Smooth muscle cell of the brain vasculature (primary cell): ENCODE results near the gene SLC36A3.
"Not testable (repeated sequence)": the region's sequence is repeated elsewhere in the genome, so short reads cannot be mapped to it uniquely, and the experiment has no call there.

ENCODE experiments used
- DNase-seq: peaks from one replicate; pipeline ENCODE4 v3.0.0-alpha.2; 2012; ENCODE audit warnings: low read depth, low spot score

The SLC36A3 gene

DNA sequence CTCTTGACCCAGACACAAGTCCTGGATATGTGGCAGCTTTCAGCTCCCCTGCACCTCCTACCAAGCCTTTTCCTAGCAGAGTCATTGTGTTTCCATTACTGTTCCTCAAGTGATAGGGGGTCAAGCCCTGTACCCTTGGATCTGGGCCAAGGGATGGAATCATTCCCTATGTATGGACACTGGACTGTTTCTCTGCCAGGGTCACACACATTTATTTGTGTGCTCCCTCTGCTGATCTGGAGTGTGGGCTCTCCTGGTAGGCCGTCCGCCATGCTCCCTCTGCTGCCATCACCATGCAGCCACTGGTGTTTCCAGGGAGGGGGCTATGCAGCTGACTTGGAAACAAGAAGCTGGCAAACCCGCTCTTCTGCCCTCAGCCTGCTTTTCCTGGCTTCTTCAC, 41.0 kb downstream of the SLC36A3 start:
- DNase-seq = no peak

DNA sequence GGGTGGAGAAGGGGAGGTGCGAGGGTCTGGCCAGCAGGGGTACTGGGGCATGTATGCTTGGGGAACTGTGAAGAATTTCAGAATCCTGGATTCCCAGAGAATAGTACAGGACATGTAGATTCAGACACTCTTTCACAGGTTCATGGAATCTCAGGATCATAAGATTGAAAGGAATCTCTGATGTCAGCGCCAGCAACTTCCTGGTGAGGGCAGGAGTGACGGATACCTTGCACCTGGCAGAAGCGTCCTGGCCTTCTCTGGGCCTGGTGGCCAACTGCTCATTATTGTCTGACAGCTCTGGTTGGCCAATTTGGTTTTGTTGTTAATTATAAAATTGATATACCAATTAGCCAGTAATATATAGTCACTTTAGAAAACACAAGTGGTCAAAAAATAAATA, 43.6 kb downstream of the SLC36A3 start:
- no peak for DNase-seq

DNA sequence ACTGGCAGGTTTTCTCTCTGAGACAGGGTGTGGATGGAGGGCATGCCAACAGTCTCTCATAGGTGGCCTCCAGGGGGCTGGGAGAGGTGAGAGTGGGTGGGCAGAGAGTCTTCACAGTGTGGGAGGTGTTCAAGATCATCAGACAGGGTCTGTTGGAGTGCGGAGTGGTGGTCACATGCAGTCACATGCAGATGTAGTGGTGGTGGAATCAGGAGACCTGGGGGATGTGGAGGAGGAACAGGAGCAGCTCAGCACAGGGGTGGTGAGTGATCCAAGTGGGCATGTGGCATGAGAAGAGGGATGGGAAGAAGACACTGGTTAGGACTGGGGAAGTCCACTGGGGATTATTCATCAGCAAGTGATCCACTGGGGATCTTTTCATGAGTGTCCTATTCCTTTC, 44.8 kb downstream of the SLC36A3 start:
- DNase-seq = no peak

DNA sequence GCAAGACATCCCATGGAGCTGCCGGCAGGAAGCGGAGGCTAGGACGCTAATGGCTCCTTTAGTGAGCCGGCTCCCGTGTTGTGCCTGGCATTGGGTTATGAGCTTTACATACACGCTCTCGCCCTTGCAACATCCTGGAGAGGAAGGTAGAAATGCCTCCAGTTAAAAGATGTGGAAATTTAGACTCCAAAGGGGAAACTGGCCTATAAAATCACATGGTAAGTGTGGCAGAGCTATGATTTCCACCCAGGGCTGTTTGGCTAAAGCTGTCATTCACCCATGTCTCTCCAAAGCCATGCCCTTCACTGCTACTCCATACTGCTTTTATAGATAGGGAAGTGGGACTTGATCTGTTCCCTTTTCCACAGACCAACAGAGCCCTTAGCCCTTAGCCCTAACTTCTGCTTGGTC, 45.4 kb downstream of the SLC36A3 start:
- no peak for DNase-seq

DNA sequence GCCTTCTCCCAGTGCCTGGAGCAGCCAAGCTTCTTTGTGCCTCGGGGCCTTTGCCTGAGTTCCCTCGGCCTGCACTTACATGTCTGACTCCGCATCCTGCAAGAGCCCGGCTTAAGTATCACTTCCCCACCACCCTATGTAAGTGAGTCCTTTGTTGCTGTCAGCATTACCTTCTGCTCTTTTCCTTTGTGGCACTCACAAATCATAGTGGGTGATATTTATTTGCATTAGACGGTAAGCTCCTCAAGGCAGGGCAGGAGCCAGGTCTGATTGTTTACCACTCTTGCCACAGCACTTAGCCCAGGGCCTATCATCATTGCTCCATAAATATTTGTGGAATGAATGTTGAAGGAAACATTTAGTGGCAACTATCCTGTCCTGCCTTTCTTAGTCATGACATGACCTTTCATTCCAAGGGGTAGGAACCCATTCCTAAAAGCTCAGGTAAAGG, 45.8 kb downstream of the SLC36A3 start:
- DNase-seq = no peak

DNA sequence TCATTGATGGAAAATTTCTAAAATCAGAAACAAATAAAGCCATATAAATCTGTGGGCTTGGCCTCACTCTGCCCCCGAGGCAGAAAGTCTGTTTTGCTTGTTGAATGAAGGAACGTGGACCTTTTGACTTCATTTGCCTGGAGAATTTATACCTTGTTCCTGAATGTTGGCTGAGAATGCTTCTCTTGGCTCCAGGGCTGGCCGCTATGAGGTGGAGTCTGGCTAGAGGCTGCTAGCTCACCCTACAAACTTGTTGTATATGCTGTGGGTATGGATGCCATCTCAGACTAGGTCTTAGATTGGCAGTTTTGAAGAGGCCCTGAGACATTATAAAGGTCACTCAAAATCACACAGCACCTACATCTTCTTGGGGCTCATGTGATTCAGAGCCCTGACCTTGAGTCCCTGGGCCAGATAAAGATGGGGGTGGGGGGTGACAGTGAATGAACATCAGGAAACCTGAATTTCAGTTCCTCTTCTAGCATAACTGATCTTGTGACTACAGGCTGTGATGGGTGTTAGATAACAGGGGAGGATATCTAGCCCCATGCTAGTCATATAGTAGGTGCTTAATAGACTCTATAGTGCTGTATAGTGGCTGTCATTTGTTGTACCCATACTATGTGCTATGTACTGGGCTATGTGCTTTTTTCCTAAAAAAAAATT, 47.8 kb downstream of the SLC36A3 start:
- no peak for DNase-seq

DNA sequence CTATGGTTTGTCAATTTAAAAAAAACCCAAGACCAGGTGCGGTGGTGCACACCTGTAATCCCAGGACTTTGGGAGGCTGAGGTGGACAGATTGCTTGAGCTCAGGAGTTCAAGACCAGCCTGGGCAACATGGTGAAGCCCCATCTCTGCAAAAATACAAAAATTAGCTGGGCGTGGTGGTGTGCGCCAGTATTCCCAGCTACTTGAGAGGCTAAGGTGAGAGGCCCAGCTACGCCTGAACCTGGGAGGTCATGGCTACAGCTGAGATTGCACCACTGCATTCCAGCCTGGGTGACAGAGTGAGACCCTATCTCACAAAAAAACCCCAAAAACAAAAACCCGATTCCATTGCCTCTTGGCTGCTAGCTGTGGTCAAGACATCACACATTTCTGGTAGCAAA, 48.6 kb downstream of the SLC36A3 start:
- DNase-seq = not testable (repeated sequence)

DNA sequence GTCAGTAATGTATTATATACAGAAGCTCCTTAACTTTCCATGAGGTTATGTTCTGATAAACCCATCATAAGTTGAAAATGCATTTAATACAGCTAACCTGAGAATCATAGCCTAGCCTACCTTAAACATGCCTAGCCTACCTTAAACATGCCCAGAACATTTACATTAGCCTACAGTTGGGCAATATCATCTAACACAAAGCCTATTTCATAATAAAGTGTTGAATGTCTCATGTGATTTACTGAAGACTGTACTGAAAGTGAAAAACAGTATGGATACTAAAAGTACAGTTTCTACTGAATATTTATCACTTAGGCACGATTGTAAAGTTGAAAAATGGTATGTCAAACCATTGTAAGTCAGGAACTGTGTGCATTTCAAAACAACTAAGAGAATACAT, 49.0 kb downstream of the SLC36A3 start:
- no peak for DNase-seq

DNA sequence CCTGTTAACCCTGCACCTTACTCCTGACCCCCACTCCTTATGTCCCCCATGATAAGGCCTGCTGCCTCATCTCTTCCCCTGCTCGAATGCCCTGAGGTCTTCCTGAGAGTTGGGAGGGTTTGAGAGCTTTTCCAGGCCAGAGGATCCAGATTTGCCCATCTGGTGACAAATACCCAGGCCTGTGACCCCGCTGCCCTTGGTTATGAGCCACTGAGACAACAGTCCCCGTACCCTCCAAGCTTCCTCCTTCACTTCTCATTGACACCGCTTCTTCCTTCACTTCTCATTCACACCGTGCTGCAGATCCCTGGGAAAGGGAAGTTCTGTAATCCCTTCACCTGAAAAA, 50.0 kb downstream of the SLC36A3 start:
- DNase-seq = no peak

DNA sequence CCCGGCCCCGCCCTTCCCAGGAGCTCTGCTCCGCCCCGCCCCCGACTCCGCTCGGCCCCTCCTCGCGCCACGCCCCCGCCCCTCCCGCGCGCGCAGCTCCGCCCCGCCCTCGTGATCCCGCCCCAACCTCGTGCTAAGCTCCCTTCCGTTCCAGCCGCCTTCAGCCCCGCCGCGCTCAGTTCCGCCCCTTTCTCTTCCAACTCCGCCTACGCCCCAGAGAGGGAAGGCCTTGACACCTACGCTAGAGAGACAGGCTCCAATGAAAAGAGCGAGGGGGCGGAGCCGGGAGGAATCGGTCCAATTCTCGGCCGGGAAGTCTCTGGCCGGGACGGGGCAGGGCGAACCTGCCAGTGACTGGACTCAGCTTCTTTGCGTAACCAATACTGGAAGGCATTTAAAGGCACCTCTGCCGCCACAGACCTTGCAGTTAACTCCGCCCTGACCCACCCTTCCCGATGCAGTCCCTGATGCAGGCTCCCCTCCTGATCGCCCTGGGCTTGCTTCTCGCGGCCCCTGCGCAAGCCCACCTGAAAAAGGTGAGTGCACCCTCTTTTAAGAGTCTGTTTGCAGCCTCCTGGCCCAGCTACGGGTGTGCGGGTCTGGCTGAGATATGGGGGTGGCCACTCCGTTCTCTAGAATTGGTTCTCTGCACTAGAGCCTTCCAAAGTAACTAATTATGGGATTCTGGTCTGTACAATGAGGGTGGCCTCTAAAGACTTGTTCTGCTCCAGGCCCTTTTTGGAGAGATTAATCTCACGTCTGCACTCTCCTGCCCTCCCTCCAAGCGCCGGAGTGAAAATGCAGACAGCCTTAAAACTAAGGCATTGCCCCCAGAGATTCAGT, 50.6 kb downstream of the SLC36A3 start, which contains the start of gene GM2A:
TSS of gene GM2A (plus strand) at position 424 of the 843 bp plus-strand sequence. CDS start at position 456, 32 bp downstream.
- DNase-seq = peak; percentile 99

DNA sequence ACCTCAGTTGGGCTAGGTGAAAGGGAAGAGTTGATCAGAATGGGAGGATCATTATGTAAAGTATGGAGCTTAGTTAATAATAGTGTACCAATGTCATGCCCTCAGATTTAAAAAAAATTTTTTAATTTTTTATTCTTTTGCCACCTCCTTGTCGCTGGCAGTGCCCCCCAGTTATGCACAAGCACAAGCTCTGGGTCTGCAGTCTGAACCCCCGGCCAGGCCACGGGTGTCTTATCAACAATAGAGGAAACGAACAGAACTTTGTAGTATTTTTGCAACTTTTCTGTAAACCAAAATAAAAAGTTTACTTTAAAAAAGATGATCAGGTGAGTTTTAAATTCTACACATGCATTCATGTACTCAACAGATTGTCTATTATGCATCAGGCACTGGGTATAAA, 51.9 kb downstream of the SLC36A3 start:
- no peak for DNase-seq

DNA sequence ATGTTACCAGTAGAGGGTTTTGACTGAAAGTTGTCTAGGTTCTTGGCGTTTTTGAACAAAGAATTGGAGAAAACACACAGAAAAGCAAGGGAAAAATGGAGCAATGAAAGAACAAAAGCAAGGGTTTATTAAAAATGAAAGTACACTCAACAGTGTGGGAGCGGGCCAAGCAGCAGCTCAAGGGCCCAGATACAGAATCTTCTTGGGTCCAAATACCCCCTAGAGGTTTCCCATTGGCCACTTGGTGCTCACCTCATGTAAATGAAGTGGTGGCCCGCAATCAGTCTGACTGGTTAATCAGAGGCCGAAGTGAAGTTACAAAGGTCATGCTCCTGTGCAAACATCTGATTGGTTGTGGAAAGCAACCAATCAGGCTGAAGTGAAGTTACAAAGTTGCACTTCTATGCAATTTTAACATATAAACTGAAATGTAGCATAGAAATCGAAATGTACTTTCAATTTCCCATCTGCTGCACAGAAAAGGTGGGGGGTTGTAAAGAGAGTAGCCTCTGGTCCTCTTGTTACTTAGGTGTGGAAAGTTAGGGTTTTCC, 52.5 kb downstream of the SLC36A3 start:
- DNase-seq = no peak

DNA sequence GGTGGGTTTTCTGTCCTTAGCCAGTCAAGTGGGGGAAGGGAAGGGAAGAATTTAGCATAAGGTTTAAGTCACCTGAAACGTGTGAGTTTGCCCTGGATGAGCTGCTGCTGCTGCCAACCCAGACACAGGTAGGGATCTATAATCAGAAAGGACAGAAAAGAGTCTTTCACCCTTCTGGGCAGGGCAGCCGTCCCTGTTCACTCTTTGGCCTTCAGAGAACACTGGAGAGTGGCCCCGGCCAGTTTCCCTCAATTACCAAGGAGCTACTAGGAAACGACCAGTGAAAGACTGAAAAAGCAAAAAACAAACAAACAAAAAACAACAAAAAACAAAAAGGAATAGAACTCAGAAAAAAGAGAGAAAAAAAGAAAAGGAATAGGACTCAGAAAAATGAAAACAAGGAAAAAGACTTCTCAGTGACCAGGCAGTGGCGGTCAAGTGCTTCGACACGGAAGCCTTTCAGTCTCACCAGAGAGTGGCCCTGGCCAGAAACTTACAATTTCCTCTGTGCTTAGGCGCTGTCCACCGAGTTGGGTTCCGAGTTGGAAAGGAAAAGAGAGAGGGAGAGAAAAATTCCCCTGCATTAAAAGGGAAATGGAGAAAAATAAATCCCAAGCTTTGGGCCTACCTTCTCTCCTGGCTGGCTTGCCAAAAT, 53.1 kb downstream of the SLC36A3 start:
- no peak for DNase-seq

DNA sequence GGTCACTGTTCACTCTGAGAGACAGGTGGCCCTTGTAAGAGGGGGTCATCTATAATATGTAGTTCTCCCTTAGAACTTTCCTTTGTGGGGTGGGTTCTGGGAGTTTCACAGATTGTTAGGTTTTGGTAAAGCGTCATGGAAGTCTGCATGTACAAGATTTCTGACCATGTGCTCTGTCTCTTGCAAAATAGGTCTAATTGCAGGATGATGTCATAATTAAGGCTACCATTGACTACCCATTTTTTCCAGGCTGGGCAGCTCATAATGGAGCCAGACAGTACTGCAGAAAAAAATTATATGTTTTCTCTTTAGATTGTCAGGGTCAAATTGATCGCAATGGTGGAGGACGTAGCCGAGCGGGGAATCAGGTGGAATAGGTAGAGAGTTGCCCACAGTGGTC, 54.3 kb downstream of the SLC36A3 start:
- DNase-seq = no peak

DNA sequence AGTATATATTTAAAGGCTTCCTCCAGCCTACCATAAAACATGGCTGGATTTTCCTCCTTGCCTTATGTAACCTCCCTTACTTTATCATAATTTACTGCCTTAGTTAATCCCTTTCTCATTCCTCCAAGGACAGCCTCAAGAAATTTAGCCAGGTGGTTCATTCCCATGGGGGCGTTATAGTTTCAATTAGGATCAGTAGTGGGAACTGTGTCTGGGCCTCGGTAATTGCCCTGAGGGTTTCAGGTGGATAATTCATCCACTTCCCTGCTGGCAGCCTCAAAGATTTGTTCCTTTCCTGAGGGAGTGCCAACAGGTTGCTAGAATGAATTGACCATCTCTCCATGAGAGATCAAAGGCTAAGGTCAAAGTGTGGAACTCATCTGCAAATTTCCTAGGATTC, 54.9 kb downstream of the SLC36A3 start:
- no peak for DNase-seq

DNA sequence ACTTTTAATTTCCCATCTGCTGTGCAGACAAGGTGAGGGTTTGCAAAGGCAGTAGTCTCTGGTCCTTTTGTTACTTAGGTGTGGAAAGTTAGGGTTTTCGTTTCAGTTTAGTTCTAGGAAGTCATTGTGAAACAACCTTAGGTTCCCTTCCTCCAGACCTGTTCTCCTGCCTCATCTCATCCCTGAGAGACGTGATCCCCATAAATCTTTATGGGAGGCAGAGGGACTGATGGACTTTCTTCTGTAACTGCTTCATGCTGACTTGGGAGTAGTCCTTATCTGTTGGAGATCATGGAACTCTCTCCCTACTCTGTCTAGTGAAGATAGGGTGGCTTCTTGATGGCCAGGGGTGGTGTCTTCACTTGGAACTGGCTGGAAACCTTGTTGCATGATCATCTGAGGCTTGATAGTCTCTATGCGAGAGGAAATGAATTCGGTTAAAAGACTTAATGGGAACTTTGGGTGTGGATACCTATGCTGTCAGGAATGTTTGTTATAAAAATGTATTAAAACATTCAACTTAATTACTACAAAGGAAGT, 57.8 kb downstream of the SLC36A3 start:
- DNase-seq = no peak

DNA sequence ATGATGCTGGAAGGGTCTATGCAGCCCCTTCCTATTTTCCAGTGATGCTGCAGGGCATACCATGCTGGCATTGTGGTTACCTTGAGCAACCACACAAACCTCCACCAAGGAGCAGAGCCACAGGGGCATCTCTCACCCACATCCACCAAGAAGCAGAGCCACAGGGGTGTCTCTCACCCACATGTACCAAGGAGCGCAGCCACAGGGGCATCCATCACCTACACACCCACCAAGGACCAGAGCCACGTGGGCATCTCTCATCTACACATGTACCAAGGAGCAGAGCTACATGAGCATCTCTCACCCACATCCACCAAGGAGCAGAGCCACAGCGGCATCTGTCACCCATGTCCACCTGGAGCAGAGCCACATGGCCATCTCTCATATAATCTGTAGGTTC, 59.4 kb downstream of the SLC36A3 start:
- no peak for DNase-seq

DNA sequence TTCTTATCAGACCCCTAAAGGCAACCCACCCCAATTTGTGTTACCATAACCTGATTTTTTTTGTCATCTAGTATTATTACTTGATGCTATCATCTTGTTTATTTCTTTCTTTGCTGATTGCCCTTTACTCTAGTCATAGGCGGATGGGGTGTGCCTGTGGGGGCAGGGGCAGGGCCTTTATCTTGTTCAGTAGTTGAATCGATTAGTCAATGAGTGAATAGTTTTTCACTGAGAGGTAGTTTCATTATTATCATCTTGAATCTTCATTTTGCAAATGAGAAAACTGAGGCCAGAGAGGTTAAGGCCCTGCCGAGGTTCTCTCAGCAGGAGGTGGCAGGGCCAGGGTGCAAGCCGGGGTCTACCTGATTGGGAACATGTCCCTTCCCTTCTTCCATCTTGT, 60.0 kb downstream of the SLC36A3 start:
- no peak for DNase-seq

DNA sequence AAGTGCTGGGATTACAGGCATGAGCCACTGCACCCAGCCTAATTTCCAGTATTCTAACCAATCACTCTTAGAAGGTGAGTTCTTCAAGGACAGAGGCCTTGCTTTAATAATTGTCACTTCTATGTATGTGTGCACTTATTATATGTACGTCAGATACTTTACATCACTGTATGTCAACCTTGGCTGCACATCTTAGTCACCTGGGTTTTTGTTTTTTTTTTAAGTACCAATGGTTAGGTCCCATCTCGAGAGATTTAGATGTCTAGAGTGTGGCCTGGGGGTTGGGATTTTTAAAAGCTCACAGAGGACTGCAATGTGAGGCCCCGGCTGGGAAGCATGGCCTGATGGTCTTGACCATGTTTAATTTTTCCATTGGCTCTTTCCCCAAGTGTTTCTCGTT, 60.4 kb downstream of the SLC36A3 start:
- no peak for DNase-seq

DNA sequence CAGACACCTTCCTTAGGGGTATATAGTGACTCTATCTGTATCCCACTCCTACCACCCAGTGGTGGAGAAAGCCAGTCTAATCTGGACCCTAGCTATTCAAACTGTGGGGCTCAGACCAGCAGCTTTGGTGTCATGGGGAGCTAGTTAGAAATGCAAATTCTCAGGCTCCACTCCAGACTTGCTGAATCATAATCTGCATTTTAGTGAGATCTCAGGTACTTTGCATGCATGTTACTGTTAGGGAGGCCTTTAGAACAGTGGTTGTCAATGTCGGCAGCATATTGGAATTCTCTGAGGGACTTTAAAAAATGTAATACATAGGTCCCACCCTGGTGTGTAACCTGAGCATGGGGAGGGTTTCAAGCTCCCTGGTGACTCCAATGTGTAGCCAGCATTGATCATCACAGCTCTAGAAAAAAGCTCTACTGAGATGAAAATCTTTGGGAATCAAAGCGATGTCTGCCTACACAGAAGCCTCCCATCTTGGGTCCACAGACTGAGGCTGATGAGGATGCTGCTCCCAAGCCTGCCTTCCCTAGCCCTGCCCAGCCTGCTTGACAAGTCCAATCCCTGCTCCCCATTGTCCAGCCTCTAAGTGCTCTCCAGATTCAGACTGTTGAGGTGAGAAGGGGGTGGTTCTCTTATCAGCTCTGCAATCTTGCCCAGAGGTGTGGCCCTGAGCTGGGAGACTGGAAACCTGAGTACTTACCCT, 62.5 kb downstream of the SLC36A3 start:
- no peak for DNase-seq

DNA sequence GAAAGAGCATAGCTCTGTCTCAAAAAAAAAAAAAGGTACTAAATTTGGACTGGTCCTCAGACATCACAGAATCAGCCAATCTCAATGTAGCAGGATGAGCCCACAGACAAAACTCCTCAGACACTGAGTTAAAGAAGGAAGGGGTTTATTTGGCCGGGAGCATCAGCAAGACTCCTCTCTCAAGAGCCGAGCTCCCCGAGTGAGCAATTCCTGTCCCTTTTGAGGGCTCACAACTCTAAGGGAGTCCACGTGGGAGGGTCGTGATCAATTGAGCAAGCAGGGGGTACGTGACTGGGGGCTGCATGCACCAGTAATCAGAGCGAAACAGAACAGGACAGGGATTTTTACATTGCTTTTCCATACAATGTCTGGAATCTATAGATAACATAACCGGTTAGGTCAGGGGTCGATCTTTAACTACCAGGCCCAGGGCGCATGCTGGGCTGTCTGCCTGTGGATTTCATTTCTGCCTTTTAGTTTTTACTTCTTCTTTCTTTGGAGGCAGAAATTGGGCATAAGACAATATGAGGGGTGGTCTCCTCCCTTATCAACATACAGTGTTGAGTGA, 63.2 kb downstream of the SLC36A3 start:
- DNase-seq = not testable (repeated sequence)
